GM18873 (cell line): Measurements from ENCODE around the gene MIA2.

ENCODE experiments used
- ATAC-seq: cut with Tn5 transposase; IDR thresholded peaks from one replicate; pipeline ENCODE4 v1.9.1; 2021; ENCODE audit warnings: mild to moderate bottlenecking, moderate library complexity, moderate number of reproducible peaks; ENCODE audit not compliant: unreplicated experiment, low FRiP score

The MIA2 gene

GRCh38 chr14:39431416-39432178 is 197.9 kb downstream of the MIA2 start:
- peak; percentile 12 for ATAC-seq

- ATAC-seq = peak; percentile 75
Observed at GRCh38 chr14:39432179-39432618, 198.5 kb downstream of the MIA2 start, which contains the start of gene FBXO33. FBXO33 (minus strand) TSS chr14:39432433; CDS start chr14:39432162, 271 bp downstream.

- ATAC-seq = peak; percentile 64
Observed at GRCh38 chr14:39432619-39433451, 199.1 kb downstream of the MIA2 start.

- ATAC-seq = no peak
Observed at GRCh38 chr14:39433452-39433813, 199.7 kb downstream of the MIA2 start.

GRCh38 chr14:39434401-39434800 is 200.7 kb downstream of the MIA2 start:
- ATAC-seq = no peak

- no peak for ATAC-seq
Observed at GRCh38 chr14:39435241-39435640, 201.5 kb downstream of the MIA2 start.
